Measurements from ENCODE around the gene SDR39U1.

Gene SDR39U1

DNA sequence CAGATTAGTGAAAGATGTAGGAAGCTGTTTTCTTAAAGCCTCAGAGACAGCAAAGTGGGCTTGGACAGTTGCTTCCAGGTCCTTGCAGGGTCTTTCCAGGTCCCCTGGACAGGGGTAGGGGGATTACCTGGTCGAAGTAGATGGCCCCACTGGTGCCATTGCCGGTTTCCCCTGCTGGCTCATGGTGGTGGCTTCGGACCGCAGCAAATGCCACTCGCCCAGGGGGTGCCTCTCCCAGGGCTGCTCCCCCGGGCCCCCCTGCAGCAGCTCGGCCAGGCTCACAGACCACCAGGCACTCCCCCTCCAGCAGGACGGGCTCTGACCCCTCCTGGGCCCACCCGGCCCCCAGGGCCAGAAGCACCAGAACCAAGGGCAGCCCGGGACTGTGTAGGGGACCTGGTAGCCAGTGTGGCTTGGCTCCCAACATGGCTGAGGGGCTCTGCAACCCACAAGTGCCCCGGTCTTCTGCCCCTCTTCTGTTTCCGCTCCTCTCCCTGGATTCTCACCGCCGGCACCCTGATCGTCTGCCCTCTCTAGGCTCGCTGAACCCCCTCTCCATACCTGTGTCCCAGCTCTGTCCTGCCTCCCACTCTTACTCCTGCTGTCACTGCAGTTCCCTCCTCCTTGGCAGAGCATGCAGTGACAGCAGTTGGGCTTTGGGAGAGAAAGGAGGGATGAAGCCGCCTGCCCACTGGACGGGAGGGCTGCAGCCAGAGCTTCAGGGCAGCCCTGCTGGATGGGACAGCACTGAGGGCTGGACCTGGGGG is 13.8 kb downstream of the SDR39U1 start:
- peak overlapping the region; percentile 64 to 81 for H3K4me3 ChIP-seq
- intact Hi-C loops (cut with DNase I; ENCODE audit: low total_unique reads): no loop called here

DNA sequence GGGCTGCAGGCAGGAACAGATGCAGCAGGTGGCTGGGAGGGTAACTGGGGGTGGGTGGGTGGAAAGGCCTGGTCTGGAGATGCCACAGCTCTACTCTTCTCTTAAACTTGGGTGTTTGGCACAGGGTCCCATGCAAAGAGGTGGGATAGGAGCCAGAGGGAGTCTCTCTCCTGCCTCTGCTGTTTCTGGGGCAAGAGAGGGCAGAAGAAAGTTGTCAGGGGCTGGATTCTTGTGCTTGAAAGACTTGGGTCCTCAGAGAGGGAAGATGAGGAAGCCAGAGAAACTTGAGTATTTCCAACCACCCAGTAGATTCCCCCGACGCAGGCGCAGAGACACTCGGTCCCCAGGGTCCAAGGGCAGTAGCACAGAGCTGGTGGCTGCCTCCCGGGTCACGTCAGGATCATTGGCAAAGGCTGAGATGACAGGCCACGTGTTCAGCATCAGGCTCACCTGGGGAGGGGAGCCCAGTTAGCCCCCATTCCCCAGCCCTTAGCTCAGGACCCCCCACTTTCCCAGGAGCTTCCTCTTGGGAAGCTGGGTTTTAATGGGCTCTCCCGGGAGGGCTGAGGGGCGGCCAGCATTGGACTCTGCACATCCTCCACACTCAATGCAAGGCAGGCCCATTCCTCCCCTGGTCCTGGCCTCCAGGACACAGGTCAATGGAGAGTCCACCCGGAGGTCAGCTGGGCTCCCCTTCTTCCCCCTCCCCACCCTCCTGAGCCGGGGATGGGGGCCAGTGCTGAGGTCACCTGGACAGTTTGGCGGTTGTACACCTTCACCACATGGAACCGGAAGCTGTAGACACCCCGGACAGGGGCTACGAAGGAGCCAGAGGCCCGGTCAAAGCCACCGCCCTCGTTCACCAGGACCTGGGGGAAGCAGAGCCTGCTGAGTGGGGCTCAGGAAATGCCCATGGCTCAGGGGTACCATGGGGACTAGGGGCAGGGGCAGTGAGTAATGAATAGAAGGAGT is 14.8 kb downstream of the SDR39U1 start:
- no peak overlapping the region for H3K27ac ChIP-seq
- peaks cover 0 to 36% (median 28%) of the 10 kb centered on the region in 4 donors for H3K4me1 ChIP-seq
- no peaks in the 10 kb centered on the region for H3K27me3 ChIP-seq
- intact Hi-C loops (cut with DNase I; ENCODE audit: low total_unique reads): no loop called here
- no peaks in the 10 kb centered on the region for H3K9me3 ChIP-seq
- DNase-seq: no peak
- TF ChIP-seq, protein P1, sequence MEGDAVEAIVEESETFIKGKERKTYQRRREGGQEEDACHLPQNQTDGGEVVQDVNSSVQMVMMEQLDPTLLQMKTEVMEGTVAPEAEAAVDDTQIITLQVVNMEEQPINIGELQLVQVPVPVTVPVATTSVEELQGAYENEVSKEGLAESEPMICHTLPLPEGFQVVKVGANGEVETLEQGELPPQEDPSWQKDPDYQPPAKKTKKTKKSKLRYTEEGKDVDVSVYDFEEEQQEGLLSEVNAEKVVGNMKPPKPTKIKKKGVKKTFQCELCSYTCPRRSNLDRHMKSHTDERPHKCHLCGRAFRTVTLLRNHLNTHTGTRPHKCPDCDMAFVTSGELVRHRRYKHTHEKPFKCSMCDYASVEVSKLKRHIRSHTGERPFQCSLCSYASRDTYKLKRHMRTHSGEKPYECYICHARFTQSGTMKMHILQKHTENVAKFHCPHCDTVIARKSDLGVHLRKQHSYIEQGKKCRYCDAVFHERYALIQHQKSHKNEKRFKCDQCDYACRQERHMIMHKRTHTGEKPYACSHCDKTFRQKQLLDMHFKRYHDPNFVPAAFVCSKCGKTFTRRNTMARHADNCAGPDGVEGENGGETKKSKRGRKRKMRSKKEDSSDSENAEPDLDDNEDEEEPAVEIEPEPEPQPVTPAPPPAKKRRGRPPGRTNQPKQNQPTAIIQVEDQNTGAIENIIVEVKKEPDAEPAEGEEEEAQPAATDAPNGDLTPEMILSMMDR (IDR thresholded peaks at IDR 0.05): no peak
- no peak overlapping the region for H3K4me3 ChIP-seq
- peaks cover 12 to 17% (median 13%) of the 10 kb centered on the region in 3 donors for H3K36me3 ChIP-seq

More for the DNA sequence above, 13.8 kb downstream of the SDR39U1 start:
- Histone ChIP-seq H3K36me3 (peaks cover 22 to 27% (median 22%) of the 10 kb centered on the region in 3 donors), H3K4me1 (peaks cover 0 to 37% (median 28%) of the 10 kb centered on the region in 4 donors), H3K27me3 (no peaks in the 10 kb centered on the region), H3K27ac (peak overlapping the region; percentile 94 to 96), H3K9me3 (no peaks in the 10 kb centered on the region)
- TF ChIP-seq, protein P1 (IDR thresholded peaks at IDR 0.05): no peak
- DNase-seq: no peak

DNA sequence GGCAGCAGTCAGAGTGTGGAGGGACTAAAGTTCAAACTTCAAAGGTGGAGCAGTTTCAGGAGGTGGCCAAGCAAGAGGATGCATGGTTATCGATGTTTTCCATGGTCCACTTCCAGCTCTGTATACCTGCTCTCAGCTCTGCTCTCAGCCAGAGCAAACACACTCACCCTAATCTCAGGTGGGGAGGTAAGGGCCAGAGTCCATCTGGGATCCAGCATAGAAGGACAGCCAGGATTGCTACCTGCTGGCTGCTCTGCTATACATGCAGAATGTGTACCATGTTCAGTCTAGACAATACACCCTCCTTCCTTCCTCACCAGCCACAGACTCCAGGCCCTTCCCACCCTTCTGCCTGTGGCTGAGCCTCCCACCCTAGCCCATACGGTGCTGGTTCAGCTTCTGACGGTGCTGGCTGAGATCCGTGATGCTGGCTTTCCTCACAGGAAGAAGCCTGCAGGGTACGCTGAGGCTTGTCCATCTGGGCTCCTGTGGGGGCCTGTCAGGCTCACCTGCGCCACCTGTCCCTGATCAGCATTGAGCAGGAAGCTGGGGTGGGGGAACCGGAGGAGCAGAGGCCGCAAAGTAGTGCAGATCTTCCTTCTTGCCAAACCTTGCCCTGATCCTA is 15.6 kb downstream of the SDR39U1 start:
- H3K27me3 ChIP-seq: peaks cover 0 to 3% of the 10 kb centered on the region in 2 donors
- TF ChIP-seq, protein P1 (IDR thresholded peaks at IDR 0.05): no peak
- H3K4me1 ChIP-seq: peaks cover 0 to 28% (median 21%) of the 10 kb centered on the region in 4 donors
- H3K4me3 ChIP-seq: no peak overlapping the region
- H3K27ac ChIP-seq: no peak overlapping the region
- no peak for DNase-seq
- H3K36me3 ChIP-seq: peaks cover 4 to 9% (median 6%) of the 10 kb centered on the region in 3 donors
- no peaks in the 10 kb centered on the region for H3K9me3 ChIP-seq
- intact Hi-C loops (cut with DNase I; ENCODE audit: low total_unique reads): no loop called here

DNA sequence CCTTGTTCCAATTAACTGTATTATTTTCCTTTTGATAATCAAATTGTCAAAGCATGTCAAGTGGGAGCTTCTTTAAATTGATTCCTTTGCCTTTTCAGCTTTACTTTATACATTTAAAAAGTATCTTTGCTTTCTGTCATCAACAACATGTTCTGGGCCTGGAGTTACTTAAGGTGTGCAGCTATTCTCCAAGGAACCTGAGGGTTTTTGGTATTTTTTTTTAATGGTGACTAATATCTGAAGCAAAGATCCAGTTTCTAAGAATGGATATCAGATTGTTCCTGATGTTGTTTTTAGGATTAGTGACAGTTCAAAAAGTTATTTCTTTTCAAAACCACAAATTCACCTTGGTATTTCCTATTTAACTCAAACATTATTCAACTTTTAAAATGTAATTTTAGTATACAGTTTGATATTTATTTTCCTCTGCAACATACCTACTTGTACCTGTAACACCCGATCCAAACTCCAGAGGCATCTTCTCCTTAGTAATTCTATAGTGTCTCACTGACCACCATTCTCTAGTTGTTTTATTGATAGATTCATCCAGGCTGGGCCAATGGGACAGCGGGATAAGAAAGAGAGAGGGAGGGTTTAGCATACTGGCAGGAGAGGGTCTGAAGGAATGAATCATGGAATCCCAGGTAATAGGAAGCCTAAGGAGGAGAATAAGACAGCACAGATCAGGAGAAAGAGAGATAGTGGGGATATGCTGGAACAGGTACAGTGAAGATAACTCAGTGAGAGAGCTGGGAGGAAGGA is 16.2 kb downstream of the SDR39U1 start:
- peaks cover under 1 to 3% (median 2%) of the 10 kb centered on the region in 3 donors for H3K36me3 ChIP-seq
- H3K9me3 ChIP-seq: no peaks in the 10 kb centered on the region
- intact Hi-C loops (cut with DNase I; ENCODE audit: low total_unique reads): no loop called here
- H3K4me3 ChIP-seq: no peak overlapping the region
- peaks cover 0 to 21% (median 14%) of the 10 kb centered on the region in 4 donors for H3K4me1 ChIP-seq
- no peak for DNase-seq
- peak overlapping the region in 1 of 2 donors; percentile 2 for H3K27ac ChIP-seq
- H3K27me3 ChIP-seq: peaks cover 0 to 6% of the 10 kb centered on the region in 2 donors
- TF ChIP-seq, protein P1 (IDR thresholded peaks at IDR 0.05): no peak

Measured in tibial artery (tissue), 4 donors.